A673 (cell line): ENCODE data around the gene LRRC18.

Experiments
- EZH2 ChIP-seq: fragments of 200-600 bp; sonication (generic); IDR thresholded peaks from 2 replicates; pipeline ENCODE4 v1.6.1; 2017; ENCODE audit warnings: borderline replicate concordance, low read depth, mild to moderate bottlenecking, mixed read lengths, antibody characterized with exemption, low read length; ENCODE audit not compliant: poor library complexity, severe bottlenecking
- TF ChIP-seq, protein P1 (sequence below): fragments of 300-800, 200-600 bp; sonication (generic); conservative IDR thresholded peaks from 2 replicates; pipeline ENCODE4 v1.5.1; 2017; ENCODE audit warnings: low read depth, mild to moderate bottlenecking, antibody characterized with exemption, low read length, moderate library complexity, mixed read lengths

DNA sequence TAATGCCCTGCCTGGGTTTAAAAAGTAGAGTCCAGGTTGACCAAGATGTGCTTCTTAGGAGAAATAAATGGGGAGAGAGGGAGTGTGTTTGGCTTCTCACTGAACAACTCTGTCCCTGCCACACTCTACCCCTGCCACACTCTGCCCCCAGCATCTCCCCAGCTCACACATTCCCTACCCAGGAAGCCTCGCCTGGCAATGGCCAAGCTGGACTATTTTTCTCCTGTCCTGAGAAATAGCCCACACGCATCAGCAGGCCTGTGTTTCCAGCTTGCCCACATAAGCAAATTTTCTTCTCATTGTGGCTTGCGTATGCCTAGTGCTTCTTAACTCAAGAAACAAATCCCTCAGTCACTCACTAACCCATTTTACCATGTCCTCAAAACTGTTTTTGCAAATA lies 1.8 kb downstream of the LRRC18 start:
- TF ChIP-seq, protein P1, sequence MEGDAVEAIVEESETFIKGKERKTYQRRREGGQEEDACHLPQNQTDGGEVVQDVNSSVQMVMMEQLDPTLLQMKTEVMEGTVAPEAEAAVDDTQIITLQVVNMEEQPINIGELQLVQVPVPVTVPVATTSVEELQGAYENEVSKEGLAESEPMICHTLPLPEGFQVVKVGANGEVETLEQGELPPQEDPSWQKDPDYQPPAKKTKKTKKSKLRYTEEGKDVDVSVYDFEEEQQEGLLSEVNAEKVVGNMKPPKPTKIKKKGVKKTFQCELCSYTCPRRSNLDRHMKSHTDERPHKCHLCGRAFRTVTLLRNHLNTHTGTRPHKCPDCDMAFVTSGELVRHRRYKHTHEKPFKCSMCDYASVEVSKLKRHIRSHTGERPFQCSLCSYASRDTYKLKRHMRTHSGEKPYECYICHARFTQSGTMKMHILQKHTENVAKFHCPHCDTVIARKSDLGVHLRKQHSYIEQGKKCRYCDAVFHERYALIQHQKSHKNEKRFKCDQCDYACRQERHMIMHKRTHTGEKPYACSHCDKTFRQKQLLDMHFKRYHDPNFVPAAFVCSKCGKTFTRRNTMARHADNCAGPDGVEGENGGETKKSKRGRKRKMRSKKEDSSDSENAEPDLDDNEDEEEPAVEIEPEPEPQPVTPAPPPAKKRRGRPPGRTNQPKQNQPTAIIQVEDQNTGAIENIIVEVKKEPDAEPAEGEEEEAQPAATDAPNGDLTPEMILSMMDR = no peak
- TF ChIP-seq EZH2 = no peak
